Medulla oblongata (tissue), 1 donor: ENCODE results near the gene CNTN4.
"Not testable (repeated sequence)": the region's sequence is repeated elsewhere in the genome, so short reads cannot be mapped to it uniquely, and the experiment has no call there.

Source experiments
- DNase-seq: peaks from one replicate; pipeline ENCODE4 v3.0.0-alpha.2; 2015; ENCODE audit errors: extremely low spot score

The CNTN4 gene

DNA sequence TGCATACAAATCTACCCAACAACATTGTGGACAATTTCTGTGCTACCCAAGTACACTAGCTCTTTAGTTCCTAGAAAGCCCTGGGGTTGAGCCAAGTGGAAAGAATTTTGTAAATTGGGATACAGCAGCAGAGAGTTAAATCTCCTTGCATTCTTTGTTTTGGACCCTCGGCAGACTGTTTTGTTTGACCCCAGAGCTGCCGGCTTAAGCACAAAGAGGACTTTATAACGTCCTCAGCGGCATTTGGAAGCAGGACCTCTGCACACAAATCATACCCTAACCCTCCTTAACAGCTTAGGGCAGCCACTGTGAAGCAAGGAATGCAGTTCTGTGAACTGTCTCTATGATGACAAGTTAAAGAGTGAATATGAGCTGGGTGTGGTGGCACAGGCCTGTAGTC, 415.3 kb downstream of the CNTN4 start:
- DNase-seq, result no peak

GRCh38 chr3:2516762-2517441, 418.2 kb downstream of the CNTN4 start:
- DNase-seq, result no peak

GRCh38 chr3:2517500-2518172, 419.0 kb downstream of the CNTN4 start:
- DNase-seq, result no peak

GRCh38 chr3:2523281-2523836, 424.7 kb downstream of the CNTN4 start:
- DNase-seq, result no peak

- DNase-seq, result no peak
Observed at GRCh38 chr3:2525968-2526367, 427.3 kb downstream of the CNTN4 start.

- DNase-seq, result no peak
Observed at GRCh38 chr3:2526926-2527325, 428.3 kb downstream of the CNTN4 start.

GRCh38 chr3:2527328-2527727, 428.7 kb downstream of the CNTN4 start:
- not testable (repeated sequence) for DNase-seq

DNA sequence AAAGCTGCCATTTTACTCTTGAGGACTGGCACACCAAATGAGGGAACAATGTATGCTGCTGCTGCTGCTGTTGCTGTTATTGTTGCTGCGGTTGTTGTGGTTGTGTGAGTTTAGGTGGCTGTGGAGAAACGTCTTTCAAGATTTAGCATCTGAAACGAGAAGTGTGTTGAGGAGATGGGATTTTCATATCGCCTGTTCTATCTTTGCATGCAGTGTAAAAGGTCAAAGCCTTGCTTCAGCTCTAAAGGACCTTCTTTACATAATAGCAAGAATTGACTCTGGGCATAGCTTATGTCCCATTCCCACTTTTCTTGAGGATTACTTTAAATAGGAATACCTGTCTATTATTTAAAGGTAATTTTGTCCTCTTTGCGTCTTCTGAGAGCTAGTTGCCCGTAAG, 436.1 kb downstream of the CNTN4 start:
- DNase-seq, result not testable (repeated sequence)

DNA sequence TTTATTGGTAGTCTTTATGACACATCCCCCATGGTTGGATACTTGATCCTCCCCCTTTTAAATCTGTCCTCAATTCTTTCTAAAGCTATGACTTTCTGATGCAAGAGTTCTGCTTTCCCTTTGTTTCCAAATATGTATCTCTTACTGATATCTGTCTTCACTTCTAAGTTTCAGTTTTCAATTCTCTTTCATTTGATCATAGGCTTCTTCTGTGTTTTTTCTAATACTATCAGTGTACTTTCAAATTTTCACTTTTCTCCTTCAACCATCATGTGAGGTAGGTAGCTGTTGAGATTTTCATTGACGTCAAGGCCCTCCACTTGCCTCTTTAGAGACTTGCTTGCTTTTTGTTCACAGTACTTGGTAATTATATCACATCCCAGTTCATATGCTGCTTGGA, 436.5 kb downstream of the CNTN4 start:
- DNase-seq, result no peak

GRCh38 chr3:2536575-2536974, 437.9 kb downstream of the CNTN4 start:
- DNase-seq, result no peak

- DNase-seq, result no peak
Observed at GRCh38 chr3:2540115-2540514, 441.4 kb downstream of the CNTN4 start.

GRCh38 chr3:2543247-2543646, 444.6 kb downstream of the CNTN4 start:
- DNase-seq, result no peak

DNA sequence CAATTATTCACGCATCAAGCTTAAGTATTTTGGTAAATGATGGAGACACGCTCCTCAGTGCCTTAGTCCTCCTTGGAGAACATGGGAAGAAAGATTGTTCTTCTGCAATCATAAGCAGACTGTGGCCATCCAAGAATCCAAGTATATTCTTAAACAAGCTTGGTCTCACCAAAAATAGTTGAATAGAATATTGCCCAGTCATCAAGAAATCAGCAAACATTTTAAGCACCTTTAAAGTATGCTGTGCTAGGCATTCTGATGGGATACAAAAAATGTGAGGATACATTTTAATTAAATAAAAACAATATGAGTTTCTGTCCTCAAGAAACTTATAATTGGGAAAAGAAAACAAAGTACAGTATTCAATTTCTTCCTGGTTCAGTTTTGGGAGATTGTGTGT, 445.5 kb downstream of the CNTN4 start:
- no peak for DNase-seq

DNA sequence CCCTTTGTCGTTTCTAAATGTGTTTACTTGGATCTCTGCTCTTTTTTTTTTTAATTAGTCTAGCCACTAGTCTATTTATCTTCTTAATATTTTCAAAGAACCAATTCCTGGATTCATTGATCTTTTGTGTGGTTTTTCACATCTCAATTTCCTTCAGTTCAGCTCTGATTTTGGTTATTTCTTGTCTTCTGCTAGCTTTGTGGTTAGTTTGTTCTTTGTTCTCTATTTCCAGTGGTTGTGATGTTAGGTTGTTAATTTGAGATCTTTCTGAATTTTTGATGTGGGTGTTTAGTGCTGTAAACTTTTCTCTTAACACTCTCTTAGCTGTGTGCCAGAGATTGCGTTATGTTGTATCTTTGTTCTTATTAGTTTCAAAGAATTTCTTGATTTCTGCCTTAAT, 446.1 kb downstream of the CNTN4 start:
- DNase-seq, result no peak

DNA sequence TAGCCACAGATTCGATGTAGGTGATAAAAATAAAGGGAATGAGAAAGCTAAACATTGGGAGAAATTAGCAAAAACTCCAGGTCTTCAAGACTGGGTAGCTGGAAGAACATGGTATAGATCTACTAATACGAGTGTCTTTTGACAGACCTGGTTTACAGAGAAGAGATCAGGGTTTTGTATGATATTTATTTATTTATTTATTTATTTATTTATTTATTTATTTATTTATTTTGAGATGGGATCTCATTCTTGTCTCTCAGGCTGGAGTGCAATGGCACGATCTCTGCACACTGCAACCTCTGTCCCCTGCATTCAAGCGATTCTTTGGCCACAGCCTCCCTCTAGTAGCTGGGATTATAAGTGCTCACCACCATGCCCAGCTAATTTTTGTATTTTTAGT, 448.4 kb downstream of the CNTN4 start:
- DNase-seq, result no peak

GRCh38 chr3:2554656-2555055, 456.0 kb downstream of the CNTN4 start:
- DNase-seq, result no peak

DNA sequence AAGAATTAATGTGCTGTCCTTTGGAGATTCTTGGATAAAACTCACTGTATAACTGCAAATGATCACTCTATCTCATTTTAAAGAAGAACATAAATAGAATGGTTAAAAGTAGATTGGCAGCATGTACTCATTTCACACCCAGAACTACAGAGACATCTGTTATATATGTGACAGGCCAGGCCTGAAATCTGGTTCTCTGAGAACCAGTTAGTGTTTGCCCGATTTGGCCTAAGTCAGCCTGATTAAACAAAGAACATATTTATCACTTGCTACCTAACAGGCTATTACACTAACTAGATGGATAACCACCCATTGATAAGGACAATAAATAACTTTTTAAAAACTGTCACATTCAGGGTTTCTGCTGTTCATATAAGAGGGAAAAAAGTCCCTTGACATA, 460.1 kb downstream of the CNTN4 start:
- DNase-seq, result no peak

DNA sequence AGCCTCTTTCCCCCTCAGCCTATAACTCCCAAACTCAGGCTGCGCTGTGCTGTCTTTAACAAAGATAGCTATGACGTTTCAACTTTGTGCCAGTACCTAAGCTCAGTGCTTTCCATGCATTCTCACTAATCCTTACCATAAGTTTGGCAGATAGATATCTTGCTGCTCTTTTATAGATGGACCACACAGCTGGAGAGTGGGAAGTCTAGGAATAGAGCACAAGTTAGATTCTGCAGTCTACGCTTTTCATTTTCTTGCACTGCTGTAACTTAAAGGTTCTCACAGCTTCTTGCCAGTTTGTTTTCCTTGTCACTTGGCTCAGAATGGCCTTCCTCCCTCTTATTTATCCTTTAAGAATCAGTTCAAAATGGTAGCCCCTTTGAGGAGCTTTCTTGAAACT, 468.8 kb downstream of the CNTN4 start:
- no peak for DNase-seq

DNA sequence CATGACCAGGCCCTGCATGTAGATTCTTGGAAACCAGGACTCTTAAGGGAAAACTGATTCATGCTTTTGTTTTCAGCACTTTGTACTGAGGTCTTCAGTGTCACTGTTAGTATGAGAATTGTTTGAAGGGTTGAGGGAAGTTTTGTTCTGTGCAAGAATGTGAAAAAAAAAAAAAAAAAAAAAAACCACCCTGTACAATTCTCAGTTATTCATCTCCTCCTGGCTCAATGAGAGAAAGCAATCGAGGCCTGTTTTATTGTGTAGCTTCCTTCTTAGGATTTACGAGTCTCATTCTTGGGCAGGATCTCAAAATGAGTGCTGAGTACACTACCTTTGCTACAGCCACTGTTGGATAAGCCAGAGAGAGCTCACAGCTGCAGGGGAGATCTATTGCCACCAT, 469.5 kb downstream of the CNTN4 start:
- no peak for DNase-seq

DNA sequence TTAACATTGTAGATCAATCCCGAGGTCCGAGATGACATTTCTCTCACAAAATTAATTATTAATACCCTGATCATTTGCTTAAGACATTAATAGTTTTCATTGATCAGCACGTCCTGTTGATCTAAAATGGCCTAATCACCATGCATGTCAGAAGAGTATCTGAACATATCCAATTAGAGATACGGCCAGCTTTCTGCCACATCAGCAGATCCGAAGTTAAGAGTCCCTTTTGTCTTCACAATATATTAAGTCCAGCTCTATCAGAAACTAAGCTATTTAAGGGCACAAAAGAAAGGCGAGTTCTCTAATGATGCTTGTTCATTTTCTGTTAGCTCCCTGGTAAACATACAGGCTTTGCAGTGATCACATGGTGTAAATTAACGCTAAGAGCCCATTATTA, 470.3 kb downstream of the CNTN4 start:
- DNase-seq, result no peak

DNA sequence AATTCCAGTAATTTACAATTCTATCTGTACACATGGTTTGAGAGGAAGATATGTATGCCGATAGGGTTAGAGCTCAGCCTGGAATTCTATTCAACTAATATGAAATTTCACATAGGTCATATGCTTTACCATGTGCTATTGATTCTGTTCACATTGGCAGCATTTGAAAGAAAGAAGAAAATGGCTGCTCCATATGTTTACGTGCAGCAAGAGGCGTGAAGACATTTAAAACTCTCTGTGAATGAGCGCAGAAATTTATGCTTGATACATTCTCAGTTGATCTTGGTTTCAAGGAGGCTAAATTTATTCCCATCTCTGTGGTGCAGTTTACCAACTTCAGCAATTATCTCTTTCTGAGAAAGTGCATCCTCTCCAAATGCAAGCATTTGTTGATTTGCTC, 478.9 kb downstream of the CNTN4 start:
- no peak for DNase-seq

- no peak for DNase-seq
Observed at GRCh38 chr3:2578560-2578959, 479.9 kb downstream of the CNTN4 start.

DNA sequence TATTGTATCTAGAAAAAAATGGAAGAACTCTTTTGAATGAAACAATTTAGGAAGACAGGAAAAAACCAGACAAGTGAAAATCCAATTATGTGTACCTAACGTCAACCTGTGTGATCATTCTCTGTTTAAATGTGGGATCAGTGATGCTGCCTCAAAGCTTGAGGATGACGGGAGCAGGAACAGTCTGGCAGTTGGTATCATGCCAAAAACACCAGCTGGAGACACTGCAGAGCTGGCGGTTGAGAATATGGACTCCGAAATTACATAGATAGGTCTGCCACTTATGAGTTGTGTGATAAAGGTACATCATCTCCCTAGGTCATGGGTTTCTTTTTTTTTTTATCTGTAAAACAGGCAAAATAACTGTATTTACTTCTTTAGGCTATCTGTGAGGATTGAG, 480.5 kb downstream of the CNTN4 start:
- no peak for DNase-seq
